ENCODE measurements around the gene ELFN1. TPM values are rescaled to one million over a fixed set of nuclear protein-coding genes. Genes with fewer than 3 reads are reported as not detected.

ELFN1 gene
- polyA plus RNA-seq, 1 of the 3 experiments (the other 2 are of a cell fraction) = 0.05 TPM

GRCh38 chr7:1693991-1694524 lies 24.0 kb downstream of the ELFN1 start:
- CTCF ChIA-PET = interaction anchor here (0.5 to 1.6 kb wide), 5 partner anchors 16 to 115 kb away, joined by 3 to 6 read pairs (median 4); no protein-coding TSS in a partner anchor
- Histone ChIP-seq H3K27me3 (ENCODE audit: insufficient read depth) (peaks cover 10% of the 10 kb centered on the region; the same call in 1 of the 2 replicates), H3K9me3 (no peaks in the 10 kb centered on the region), H3K9ac (no peak overlapping the region), H3F3A (replicated peaks; ENCODE audit: insufficient read depth) (no peaks in the 10 kb centered on the region), H3K4me1 (ENCODE audit: control insufficient read depth in 1 of 2, insufficient read depth in 2 of 2, low read depth in 1 of 2, low read length in 1 of 2) (peaks cover 0 to 30% of the 10 kb centered on the region in 2 experiments; a peak in 1 of 4 replicates), H3K4me2 (no peak overlapping the region), H4K20me1 (ENCODE audit: insufficient read depth) (no peaks in the 10 kb centered on the region), H3K9me2 (no peaks in the 10 kb centered on the region), H3K36me3 (replicated peaks in 1 of 2; ENCODE audit: control insufficient read depth in 1 of 2, insufficient read depth in 2 of 2, low read length in 1 of 2) (no peaks in the 10 kb centered on the region), H2AFZ (ENCODE audit: low read depth) (no peak overlapping the region), H3K4me3 (ENCODE audit: low read depth in 2 of 2, low read length in 1 of 2) (no peak overlapping the region), H3K79me2 (ENCODE audit: insufficient read depth) (no peaks in the 10 kb centered on the region), H3K27ac (ENCODE audit: low read depth in 2 of 2, low read length in 1 of 2) (no peak overlapping the region; a peak in 1 of 4 replicates)
- DNase-seq = peak; percentile 80
- WGBS (ENCODE audit: low lambda C conversion rate) = 57% methylated on average over 16 of the region's 16 CpGs
- TF ChIP-seq NRF1 (IDR thresholded peaks at IDR 0.05; ENCODE audit: low read depth, low read length) (no peak), YY1 (IDR thresholded peaks at IDR 0.05; ENCODE audit: low read depth) (no peak), TEAD4 (IDR thresholded peaks at IDR 0.05; ENCODE audit: borderline replicate concordance, insufficient read depth) (no peak), RXRA (IDR thresholded peaks at IDR 0.05; ENCODE audit: borderline replicate concordance, low read depth) (no peak), TCF12 (IDR thresholded peaks at IDR 0.05) (no peak), PBX3 (IDR thresholded peaks at IDR 0.05) (no peak), RAD21 (IDR thresholded peaks at IDR 0.05; ENCODE audit: low read length) (no peak)
- TF ChIP-seq, protein P1, sequence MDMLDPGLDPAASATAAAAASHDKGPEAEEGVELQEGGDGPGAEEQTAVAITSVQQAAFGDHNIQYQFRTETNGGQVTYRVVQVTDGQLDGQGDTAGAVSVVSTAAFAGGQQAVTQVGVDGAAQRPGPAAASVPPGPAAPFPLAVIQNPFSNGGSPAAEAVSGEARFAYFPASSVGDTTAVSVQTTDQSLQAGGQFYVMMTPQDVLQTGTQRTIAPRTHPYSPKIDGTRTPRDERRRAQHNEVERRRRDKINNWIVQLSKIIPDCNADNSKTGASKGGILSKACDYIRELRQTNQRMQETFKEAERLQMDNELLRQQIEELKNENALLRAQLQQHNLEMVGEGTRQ (IDR thresholded peaks at IDR 0.05; ENCODE audit: borderline replicate concordance, low read depth, low read length) = no peak
- TF ChIP-seq, protein P2, sequence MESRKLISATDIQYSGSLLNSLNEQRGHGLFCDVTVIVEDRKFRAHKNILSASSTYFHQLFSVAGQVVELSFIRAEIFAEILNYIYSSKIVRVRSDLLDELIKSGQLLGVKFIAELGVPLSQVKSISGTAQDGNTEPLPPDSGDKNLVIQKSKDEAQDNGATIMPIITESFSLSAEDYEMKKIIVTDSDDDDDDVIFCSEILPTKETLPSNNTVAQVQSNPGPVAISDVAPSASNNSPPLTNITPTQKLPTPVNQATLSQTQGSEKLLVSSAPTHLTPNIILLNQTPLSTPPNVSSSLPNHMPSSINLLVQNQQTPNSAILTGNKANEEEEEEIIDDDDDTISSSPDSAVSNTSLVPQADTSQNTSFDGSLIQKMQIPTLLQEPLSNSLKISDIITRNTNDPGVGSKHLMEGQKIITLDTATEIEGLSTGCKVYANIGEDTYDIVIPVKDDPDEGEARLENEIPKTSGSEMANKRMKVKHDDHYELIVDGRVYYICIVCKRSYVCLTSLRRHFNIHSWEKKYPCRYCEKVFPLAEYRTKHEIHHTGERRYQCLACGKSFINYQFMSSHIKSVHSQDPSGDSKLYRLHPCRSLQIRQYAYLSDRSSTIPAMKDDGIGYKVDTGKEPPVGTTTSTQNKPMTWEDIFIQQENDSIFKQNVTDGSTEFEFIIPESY (IDR thresholded peaks at IDR 0.05; ENCODE audit: borderline replicate concordance, low read depth) = no peak
- TF ChIP-seq, protein P3, sequence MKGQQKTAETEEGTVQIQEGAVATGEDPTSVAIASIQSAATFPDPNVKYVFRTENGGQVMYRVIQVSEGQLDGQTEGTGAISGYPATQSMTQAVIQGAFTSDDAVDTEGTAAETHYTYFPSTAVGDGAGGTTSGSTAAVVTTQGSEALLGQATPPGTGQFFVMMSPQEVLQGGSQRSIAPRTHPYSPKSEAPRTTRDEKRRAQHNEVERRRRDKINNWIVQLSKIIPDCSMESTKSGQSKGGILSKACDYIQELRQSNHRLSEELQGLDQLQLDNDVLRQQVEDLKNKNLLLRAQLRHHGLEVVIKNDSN (IDR thresholded peaks at IDR 0.05; ENCODE audit: borderline replicate concordance, low read depth) = no peak
- TF ChIP-seq, protein P4, sequence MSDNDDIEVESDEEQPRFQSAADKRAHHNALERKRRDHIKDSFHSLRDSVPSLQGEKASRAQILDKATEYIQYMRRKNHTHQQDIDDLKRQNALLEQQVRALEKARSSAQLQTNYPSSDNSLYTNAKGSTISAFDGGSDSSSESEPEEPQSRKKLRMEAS (IDR thresholded peaks at IDR 0.05; ENCODE audit: low read depth) = no peak
- POLR2A ChIA-PET = no interaction called here
